UCSD-AML1 (cell line): ENCODE measurements around the gene SPINT3.
"Not testable (repeated sequence)": the region's sequence is repeated elsewhere in the genome, so short reads cannot be mapped to it uniquely, and the experiment has no call there.

ENCODE experiments used
- DNase-seq: peaks from one replicate; lab custom pipeline; 2025; ENCODE audit not compliant: unreplicated experiment; lab: John Stamatoyannopoulos, UW

Gene SPINT3

GRCh38 chr20:45503403-45503802 is 12.0 kb downstream of the SPINT3 start:
- no peak for DNase-seq

- no peak for DNase-seq
Observed at GRCh38 chr20:45502561-45502960, 12.9 kb downstream of the SPINT3 start.

GRCh38 chr20:45501600-45501999 is 13.8 kb downstream of the SPINT3 start:
- no peak for DNase-seq

- no peak for DNase-seq
Observed at GRCh38 chr20:45500022-45500421, 15.4 kb downstream of the SPINT3 start.

GRCh38 chr20:45497971-45498494 is 17.4 kb downstream of the SPINT3 start:
- DNase-seq, result no peak

- no peak for DNase-seq
Observed at GRCh38 chr20:45496166-45496565, 19.3 kb downstream of the SPINT3 start.

- DNase-seq, result no peak
Observed at GRCh38 chr20:45495501-45495941, 19.9 kb downstream of the SPINT3 start.

- DNase-seq, result no peak
Observed at GRCh38 chr20:45489083-45489531, 26.3 kb downstream of the SPINT3 start.

GRCh38 chr20:45487231-45487635 is 28.2 kb downstream of the SPINT3 start:
- DNase-seq, result no peak

GRCh38 chr20:45485388-45485787 is 30.0 kb downstream of the SPINT3 start:
- no peak for DNase-seq

GRCh38 chr20:45484676-45485075 is 30.7 kb downstream of the SPINT3 start:
- DNase-seq, result no peak

- no peak for DNase-seq
Observed at GRCh38 chr20:45479822-45480221, 35.6 kb downstream of the SPINT3 start.

GRCh38 chr20:45477530-45478148 is 37.8 kb downstream of the SPINT3 start:
- DNase-seq, result not testable (repeated sequence)

- DNase-seq, result not testable (repeated sequence)
Observed at GRCh38 chr20:45472286-45472685, 43.1 kb downstream of the SPINT3 start.

- no peak for DNase-seq
Observed at GRCh38 chr20:45470937-45471336, 44.5 kb downstream of the SPINT3 start.

GRCh38 chr20:45470262-45470931 is 45.0 kb downstream of the SPINT3 start:
- no peak for DNase-seq

GRCh38 chr20:45469336-45470261 is 45.8 kb downstream of the SPINT3 start, which contains the start of gene WFDC2:
Gene WFDC2, plus strand, starts transcription at chr20:45469753. Its CDS starts 29 bp downstream, at chr20:45469782.
- DNase-seq, result no peak

- no peak for DNase-seq
Observed at GRCh38 chr20:45467861-45468260, 47.6 kb downstream of the SPINT3 start.

GRCh38 chr20:45467172-45467571 is 48.2 kb downstream of the SPINT3 start:
- no peak for DNase-seq

GRCh38 chr20:45465491-45466266 is 49.7 kb downstream of the SPINT3 start:
- DNase-seq, result no peak
